HepG2 (cell line): ENCODE measurements around the gene JPT1. TPM values are rescaled to one million over a fixed set of nuclear protein-coding genes. Genes with fewer than 3 reads are reported as not detected.

Source experiments
- ATF1 ChIP-seq: IDR thresholded peaks from 2 replicates; pipeline ENCODE4 v1.6.1; 2016; ENCODE audit warnings: mild to moderate bottlenecking, control low read depth
- CBX1 ChIP-seq: IDR thresholded peaks from one replicate; pipeline ENCODE4 v1.6.1; 2016; ENCODE audit warnings: antibody characterized with exemption, low read depth
- CTCF ChIP-seq: sonication (generic); formaldehyde crosslinking; IDR thresholded peaks from 2 replicates; pipeline ENCODE4 v1.5.0; 2020; ENCODE audit warnings: mild to moderate bottlenecking, missing genetic modification reagents, moderate library complexity
- ERF ChIP-seq: IDR thresholded peaks from 2 replicates; pipeline ENCODE4 v1.6.1; 2018; ENCODE audit warnings: missing biosample characterization, missing genetic modification reagents
- IKZF4 ChIP-seq: sonication (generic); formaldehyde crosslinking; IDR thresholded peaks from 2 replicates; pipeline ENCODE4 v1.5.1; 2020; ENCODE audit warnings: borderline replicate concordance, mild to moderate bottlenecking, low read depth, missing genetic modification reagents; ENCODE audit errors: not compliant biosample characterization
- KLF9 ChIP-seq: IDR thresholded peaks from 2 replicates; pipeline ENCODE4 v1.6.1; 2016; ENCODE audit warnings: low read depth
- MAF1 ChIP-seq: sonication (generic); formaldehyde crosslinking; IDR thresholded peaks from 2 replicates; pipeline ENCODE4 v1.5.0; 2020; ENCODE audit warnings: missing genetic modification reagents, borderline replicate concordance
- MIXL1 ChIP-seq: IDR thresholded peaks from 2 replicates; pipeline ENCODE4 v1.6.1; 2016
- NAIF1 ChIP-seq: sonication (generic); formaldehyde crosslinking; IDR thresholded peaks from 2 replicates; pipeline ENCODE4 v1.5.0; 2020; ENCODE audit warnings: mild to moderate bottlenecking, missing genetic modification reagents, borderline replicate concordance
- PRMT3 ChIP-seq: sonication (generic); formaldehyde crosslinking; IDR thresholded peaks from 2 replicates; pipeline ENCODE4 v1.8.1; 2022; ENCODE audit warnings: low read depth, mild to moderate bottlenecking, moderate library complexity, missing genetic modification reagents, borderline replicate concordance
- RXRB ChIP-seq: IDR thresholded peaks from 2 replicates; pipeline ENCODE4 v1.6.1; 2016; ENCODE audit warnings: borderline replicate concordance, missing genetic modification reagents, missing compliant biosample characterization
- SAFB2 ChIP-seq: sonication (generic); formaldehyde crosslinking; IDR thresholded peaks from 2 replicates; pipeline ENCODE4 v1.5.1; 2020; ENCODE audit warnings: missing genetic modification reagents, low read depth, mild to moderate bottlenecking, borderline replicate concordance
- SIN3A ChIP-seq: IDR thresholded peaks from 2 replicates; pipeline ENCODE4 v1.6.1; 2011; ENCODE audit warnings: low read depth, mild to moderate bottlenecking, control low read depth, low read length, borderline replicate concordance
- SMAD3 ChIP-seq: sonication (generic); formaldehyde crosslinking; IDR thresholded peaks from 2 replicates; pipeline ENCODE4 v1.4.0; 2020; ENCODE audit warnings: missing genetic modification reagents
- SMC3 ChIP-seq: IDR thresholded peaks from 2 replicates; pipeline ENCODE4 v1.6.1; 2011; ENCODE audit warnings: low read length, improper control_type of control experiment
- SPEN ChIP-seq: sonication (generic); formaldehyde crosslinking; IDR thresholded peaks from 2 replicates; pipeline ENCODE4 v1.5.1; 2020; ENCODE audit warnings: low read depth, mild to moderate bottlenecking, missing genetic modification reagents
- WIZ ChIP-seq: sonication (generic); formaldehyde crosslinking; IDR thresholded peaks from 2 replicates; pipeline ENCODE4 v1.5.1; 2020; ENCODE audit warnings: mild to moderate bottlenecking, missing genetic modification reagents
- ZFX ChIP-seq: sonication (generic); formaldehyde crosslinking; IDR thresholded peaks from 2 replicates; pipeline ENCODE4 v1.4.0; 2020; ENCODE audit warnings: mild to moderate bottlenecking, low read depth, missing genetic modification reagents, moderate library complexity
- ZNF281 ChIP-seq: sonication (generic); formaldehyde crosslinking; IDR thresholded peaks from 2 replicates; pipeline ENCODE4 v1.4.0; 2020; ENCODE audit warnings: missing genetic modification reagents, borderline replicate concordance
- ZNF317 ChIP-seq: sonication (generic); formaldehyde crosslinking; IDR thresholded peaks from 2 replicates; pipeline ENCODE4 v1.5.0; 2020; ENCODE audit warnings: mild to moderate bottlenecking, missing genetic modification reagents
- ZNF350 ChIP-seq: sonication (generic); formaldehyde crosslinking; IDR thresholded peaks from 2 replicates; pipeline ENCODE4 v1.4.0; 2020; ENCODE audit warnings: mild to moderate bottlenecking, low read depth, missing genetic modification reagents, borderline replicate concordance
- ZNF777 ChIP-seq: sonication (generic); formaldehyde crosslinking; IDR thresholded peaks from 2 replicates; pipeline ENCODE4 v1.4.0; 2020; ENCODE audit warnings: missing genetic modification reagents
- ZNF782 ChIP-seq: sonication (generic); formaldehyde crosslinking; IDR thresholded peaks from 2 replicates; pipeline ENCODE4 v1.4.0; 2020; ENCODE audit warnings: missing genetic modification reagents, mild to moderate bottlenecking, borderline replicate concordance
- polyA plus RNA-seq, 8 experiments: library from polyadenylated mRNA; depleted of rRNA in 3 of 8; stranded (reverse) in 7 of 8; unstranded in 1 of 8; fragments of >200 nt; fragmentation: Illumina TruSeq in 4 of 8; extraction: Trizol in 4 of 8; gene quantifications; 2 replicates each; pipeline versions ENCODE4 v1.2.1 to v1.2.3, GENCODE V29; 2011 to 2016; ENCODE audit warnings: low read depth in 4 of 8, missing spikeins in 1 of 8, mixed read lengths in 1 of 8; ENCODE audit not compliant: insufficient read depth in 1 of 8
- total RNA-seq, 5 experiments: library from RNA; depleted of rRNA; stranded (reverse); fragments of >200 nt; fragmentation: Illumina TruSeq; extraction: Trizol; gene quantifications; 2 replicates each; pipeline ENCODE4 v1.2.3, GENCODE V29; 2016; ENCODE audit warnings: low read depth in 1 of 5
- TF ChIP-seq, protein P1 (sequence below): sonication (generic); formaldehyde crosslinking; IDR thresholded peaks from 2 replicates; pipeline ENCODE4 v1.8.1; 2023; ENCODE audit warnings: mild to moderate bottlenecking, missing genetic modification reagents, borderline replicate concordance
- TF ChIP-seq, protein P2 (sequence below): sonication (generic); formaldehyde crosslinking; IDR thresholded peaks from 2 replicates; pipeline ENCODE4 v1.4.0; 2020; ENCODE audit warnings: mild to moderate bottlenecking, missing genetic modification reagents

JPT1 gene
- total and polyA plus RNA-seq, 2 of the 13 experiments (the other 11 are each of a cell fraction or from before 2014, with no cell fraction given): 43.3 to 256 TPM

GRCh38 chr17:75130632-75131277, 23.6 kb downstream of the JPT1 start (continued):
- TF ChIP-seq NAIF1 (CRISPR knock-in tag) (no peak), SMAD3 (CRISPR knock-in tag) (no peak), SIN3A (no peak), MIXL1 (CRISPR knock-in tag) (no peak), ZNF782 (CRISPR knock-in tag) (no peak; the same call in 1 of the 2 replicates), CBX1 (no peak), CTCF (peak; percentile 77), SMC3 (peak; percentile 60; the same call in 1 of the 2 replicates), IKZF4 (CRISPR knock-in tag) (peak; percentile 73), ZFX (no peak), KLF9 (CRISPR knock-in tag) (no peak), ZNF350 (CRISPR knock-in tag) (no peak; the same call in 1 of the 2 replicates), ERF (CRISPR knock-in tag) (peak; percentile 31; the same call in 1 of the 2 replicates), PRMT3 (CRISPR knock-in tag) (no peak), RXRB (CRISPR knock-in tag) (no peak), MAF1 (CRISPR knock-in tag) (no peak), ZNF317 (CRISPR knock-in tag) (no peak), SPEN (no peak), ZNF777 (no peak), SAFB2 (CRISPR knock-in tag) (no peak), ZNF281 (peak; percentile 36; the same call in 1 of the 2 replicates), ATF1 (no peak), WIZ (CRISPR knock-in tag) (no peak)
- TF ChIP-seq, protein P1, sequence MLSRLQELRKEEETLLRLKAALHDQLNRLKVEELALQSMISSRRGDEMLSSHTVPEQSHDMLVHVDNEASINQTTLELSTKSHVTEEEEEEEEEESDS (CRISPR knock-in tag): no peak
- TF ChIP-seq, protein P2, sequence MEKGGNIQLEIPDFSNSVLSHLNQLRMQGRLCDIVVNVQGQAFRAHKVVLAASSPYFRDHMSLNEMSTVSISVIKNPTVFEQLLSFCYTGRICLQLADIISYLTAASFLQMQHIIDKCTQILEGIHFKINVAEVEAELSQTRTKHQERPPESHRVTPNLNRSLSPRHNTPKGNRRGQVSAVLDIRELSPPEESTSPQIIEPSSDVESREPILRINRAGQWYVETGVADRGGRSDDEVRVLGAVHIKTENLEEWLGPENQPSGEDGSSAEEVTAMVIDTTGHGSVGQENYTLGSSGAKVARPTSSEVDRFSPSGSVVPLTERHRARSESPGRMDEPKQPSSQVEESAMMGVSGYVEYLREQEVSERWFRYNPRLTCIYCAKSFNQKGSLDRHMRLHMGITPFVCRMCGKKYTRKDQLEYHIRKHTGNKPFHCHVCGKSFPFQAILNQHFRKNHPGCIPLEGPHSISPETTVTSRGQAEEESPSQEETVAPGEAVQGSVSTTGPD: no peak
